ENCODE results near the gene PAF1. TPM values are rescaled to one million over a fixed set of nuclear protein-coding genes. Genes with fewer than 3 reads are reported as not detected.

The PAF1 gene
- total RNA-seq, 4 donors from 2014 or later = 30.8 to 48.3 (median 44.3) TPM

- WGBS, 2 donors = 86 to 92% methylated on average over 22 to 29 of the region's 30 CpGs
- no peak for TF ChIP-seq POLR2A (IDR thresholded peaks at IDR 0.05)
- TF ChIP-seq CTCF (IDR thresholded peaks at IDR 0.05) = no peak
- no peak for TF ChIP-seq EP300 (IDR thresholded peaks at IDR 0.05)
- peak overlapping the region in 2 of 4 donors; percentile 94 to 95 for H3K27ac ChIP-seq
- peaks cover 0 to 43% (median 19%) of the 10 kb centered on the region in 4 donors for H3K4me1 ChIP-seq
- H3K27me3 ChIP-seq = no peaks in the 10 kb centered on the region
- H3K36me3 ChIP-seq = peaks cover 0 to 69% (median 0%) of the 10 kb centered on the region in 3 donors
- H3K4me3 ChIP-seq = no peak overlapping the region
- H3K9me3 ChIP-seq = no peaks in the 10 kb centered on the region
- no peak for DNase-seq (ENCODE audit: low spot score in 2 of 2)
Measured at GRCh38 chr19:39417463-39418181, 26.7 kb upstream of the PAF1 start.

- Histone ChIP-seq H3K4me3 (peak overlapping the region in 1 of 4 donors; percentile 66), H3K36me3 (peaks cover 0 to 58% (median 0%) of the 10 kb centered on the region in 3 donors), H3K4me1 (peaks cover 0 to 47% (median 22%) of the 10 kb centered on the region in 4 donors), H3K27ac (peak overlapping the region in 3 of 4 donors; percentile 94 to 99 (median 95)), H3K9me3 (no peaks in the 10 kb centered on the region), H3K27me3 (no peaks in the 10 kb centered on the region)
- DNase-seq (ENCODE audit: low spot score in 2 of 2) = no peak
- WGBS, 2 donors = 71 to 72% methylated on average over 18 to 23 of the region's 27 CpGs
- no peak for TF ChIP-seq POLR2A (IDR thresholded peaks at IDR 0.05)
- TF ChIP-seq CTCF (IDR thresholded peaks at IDR 0.05) = no peak
- no peak for TF ChIP-seq EP300 (IDR thresholded peaks at IDR 0.05)
Measured at GRCh38 chr19:39416152-39417120, 25.5 kb upstream of the PAF1 start.

GRCh38 chr19:39415111-39416046, 24.5 kb upstream of the PAF1 start:
- Histone ChIP-seq H3K27me3 (no peaks in the 10 kb centered on the region), H3K9me3 (no peaks in the 10 kb centered on the region), H3K4me1 (peaks cover 6 to 58% (median 33%) of the 10 kb centered on the region in 4 donors), H3K36me3 (peaks cover 0 to 47% (median 0%) of the 10 kb centered on the region in 3 donors), H3K27ac (peak overlapping the region; percentile 94 to 99 (median 96)), H3K4me3 (peak overlapping the region; percentile 66 to 87 (median 74))
- WGBS, 2 donors = 45% methylated on average over 34 of the region's 35 CpGs
- DNase-seq (ENCODE audit: low spot score in 2 of 2) = no peak
- peak in 1 of 5 experiments; percentile 12 for TF ChIP-seq CTCF (IDR thresholded peaks at IDR 0.05)
- TF ChIP-seq EP300 (IDR thresholded peaks at IDR 0.05) = no peak

GRCh38 chr19:39413911-39414608, 23.2 kb upstream of the PAF1 start:
- no peaks in the 10 kb centered on the region for H3K27me3 ChIP-seq
- H3K9me3 ChIP-seq = no peaks in the 10 kb centered on the region
- peak overlapping the region; percentile 94 to 99 (median 96) for H3K27ac ChIP-seq
- H3K36me3 ChIP-seq = peaks cover 0 to 34% (median 0%) of the 10 kb centered on the region in 3 donors
- TF ChIP-seq EP300 (IDR thresholded peaks at IDR 0.05) (peak in 1 of 2 donors; percentile 10), POLR2A (IDR thresholded peaks at IDR 0.05) (no peak)
- H3K4me1 ChIP-seq = peaks cover 6 to 58% (median 34%) of the 10 kb centered on the region in 4 donors
- DNase-seq (ENCODE audit: low spot score in 2 of 2) = no peak
- H3K4me3 ChIP-seq = peak overlapping the region; percentile 66 to 87 (median 74)
- 19 to 25% methylated on average over 16 to 18 of the region's 18 CpGs for WGBS, 2 donors
